ENCODE measurements around the gene INAFM1.

INAFM1 gene

GRCh38 chr19:47274071-47274890 lies at the start of gene INAFM1:
Gene INAFM1, plus strand, starts transcription at chr19:47274885. Its CDS starts 35 bp downstream, at chr19:47274920.
- DNase-seq (ENCODE audit: low spot score) (peak; percentile 84), FAIRE-seq (peak; percentile 4)

GRCh38 chr19:47225746-47226425 lies 48.8 kb upstream of the INAFM1 start:
- FAIRE-seq: no peak

DNA sequence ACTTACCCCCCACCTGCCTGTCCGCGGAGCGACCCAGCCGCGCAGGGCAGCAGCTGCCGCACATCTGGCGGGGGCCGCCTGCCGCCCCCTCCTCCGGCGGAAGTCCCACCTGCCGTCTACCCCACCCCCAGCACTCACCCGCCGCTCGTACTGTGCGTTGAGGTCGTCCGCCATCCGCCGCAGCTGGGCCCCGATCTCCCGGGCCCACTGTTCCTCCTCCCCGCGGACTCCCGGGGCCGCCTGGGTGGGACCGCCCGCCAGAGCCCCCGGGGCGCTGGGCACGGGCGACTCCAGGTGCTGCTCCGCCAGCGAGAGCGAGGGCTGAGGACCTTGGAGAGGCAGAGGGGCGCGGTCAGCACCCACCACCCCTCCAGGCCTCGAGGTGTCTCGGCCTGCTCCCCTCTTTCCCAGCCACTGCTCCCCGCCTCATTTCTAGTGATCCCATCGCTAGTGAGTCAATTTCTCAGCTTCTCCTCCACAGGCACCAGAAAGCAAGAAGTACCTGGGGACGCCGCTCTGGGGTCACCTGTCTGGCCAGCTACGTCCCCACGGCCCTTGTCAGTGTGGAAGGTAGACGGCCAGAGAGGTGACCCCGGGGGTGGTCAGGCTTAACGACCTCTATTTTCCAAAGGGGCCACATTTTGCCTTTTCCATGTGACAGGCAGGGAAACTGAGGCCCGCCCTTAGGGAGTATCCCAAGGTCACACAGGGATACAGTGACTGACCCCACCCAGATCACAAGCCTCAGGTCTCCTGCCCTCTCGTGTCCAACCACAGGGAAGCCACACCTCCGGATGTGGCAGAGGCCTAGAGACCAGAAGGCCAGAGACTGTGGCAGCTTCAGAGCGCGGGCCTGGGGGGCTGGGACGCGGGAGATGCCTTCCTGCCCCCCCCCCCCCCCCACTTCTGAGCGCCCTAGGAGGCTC lies 48.0 kb upstream of the INAFM1 start:
- FAIRE-seq: no peak

More at GRCh38 chr19:47225746-47226425, 48.8 kb upstream of the INAFM1 start:
- DNase-seq (ENCODE audit: low spot score): peak; percentile 70

DNA sequence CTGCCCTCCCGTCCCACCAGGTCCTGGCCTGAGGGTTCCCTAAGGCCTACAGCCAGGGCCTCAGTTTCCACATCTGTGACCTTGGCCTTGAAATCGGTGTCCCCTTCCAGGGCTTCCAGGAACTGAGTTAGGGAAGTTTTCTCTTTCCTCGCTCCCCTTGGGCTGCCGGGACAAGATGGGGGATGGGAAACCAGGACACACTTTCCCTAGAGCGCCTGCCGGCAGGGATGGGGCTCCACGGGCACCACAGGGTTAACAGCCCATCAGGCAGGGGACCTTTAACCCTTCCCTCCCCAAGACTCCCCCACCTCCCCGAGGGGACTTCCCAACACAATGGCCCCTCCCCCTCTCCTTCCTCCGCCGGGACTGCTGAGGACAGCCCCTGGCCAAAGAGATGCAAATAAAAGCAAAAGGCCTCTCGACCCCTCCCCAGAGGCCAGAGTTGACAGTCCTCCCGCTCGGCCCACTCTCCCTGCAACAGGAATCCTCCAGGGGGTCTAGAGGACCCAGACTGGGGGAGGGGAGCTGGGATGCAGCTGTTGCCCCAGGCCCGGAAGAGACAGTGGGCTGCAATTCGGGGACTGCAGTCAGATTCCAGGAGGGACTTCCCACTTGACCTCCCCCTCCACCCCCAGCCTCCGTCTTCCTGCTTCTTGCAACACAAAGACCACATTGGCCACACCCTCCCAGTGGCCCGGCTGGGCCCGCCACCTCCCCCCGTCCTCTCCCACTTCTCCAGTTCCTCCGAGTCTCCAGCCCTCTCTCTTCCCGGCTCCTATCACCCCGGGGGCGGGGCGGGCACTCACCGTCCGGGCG lies 47.1 kb upstream of the INAFM1 start:
- no peak for FAIRE-seq

More for the DNA sequence above, 48.0 kb upstream of the INAFM1 start:
- DNase-seq (ENCODE audit: low spot score): peak; percentile 82

DNA sequence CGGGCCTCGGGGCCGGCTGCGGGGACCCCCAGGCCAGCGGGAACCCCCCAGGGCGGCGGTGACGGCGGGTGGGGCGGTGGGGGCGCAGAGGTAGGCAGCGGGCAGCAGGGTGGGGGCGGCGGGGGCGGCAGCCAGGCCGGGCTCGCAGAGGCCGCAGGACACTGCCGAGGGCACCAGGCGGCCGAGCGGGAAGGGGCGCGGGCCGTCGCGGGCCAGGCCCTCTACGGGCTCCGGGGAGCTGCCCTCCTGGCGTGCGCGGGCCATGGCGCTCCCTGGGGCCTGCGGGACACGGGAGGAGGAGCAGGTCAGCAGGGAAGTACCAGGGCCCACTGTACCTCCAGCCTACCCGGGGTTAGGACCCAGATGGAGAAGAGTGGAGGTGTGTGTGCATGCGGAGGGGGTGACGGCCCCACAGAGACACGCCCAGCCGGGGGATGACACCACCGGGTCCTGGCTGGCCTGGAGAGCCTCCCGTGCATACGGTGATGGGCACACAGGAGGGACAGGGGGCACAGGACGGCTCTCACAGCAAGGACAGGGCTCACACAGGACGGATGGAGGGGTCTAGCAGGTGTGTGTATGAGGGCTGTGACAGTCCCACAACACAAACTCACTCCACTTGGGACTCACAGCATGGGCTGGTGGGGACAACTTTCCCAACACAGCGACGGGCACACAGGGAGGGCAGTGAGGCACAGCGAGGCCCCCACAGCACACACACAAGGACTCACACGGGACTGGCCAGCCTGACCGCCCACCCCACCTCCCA lies 46.3 kb upstream of the INAFM1 start:
- DNase-seq (ENCODE audit: low spot score) (peak; percentile 34), FAIRE-seq (no peak)

More for the DNA sequence above, 47.1 kb upstream of the INAFM1 start:
- DNase-seq (ENCODE audit: low spot score): peak; percentile 83

- DNase-seq (ENCODE audit: low spot score): no peak
- FAIRE-seq: no peak
These were observed 45.6 kb upstream of the INAFM1 start for GRCh38 chr19:47228937-47229675.

DNA sequence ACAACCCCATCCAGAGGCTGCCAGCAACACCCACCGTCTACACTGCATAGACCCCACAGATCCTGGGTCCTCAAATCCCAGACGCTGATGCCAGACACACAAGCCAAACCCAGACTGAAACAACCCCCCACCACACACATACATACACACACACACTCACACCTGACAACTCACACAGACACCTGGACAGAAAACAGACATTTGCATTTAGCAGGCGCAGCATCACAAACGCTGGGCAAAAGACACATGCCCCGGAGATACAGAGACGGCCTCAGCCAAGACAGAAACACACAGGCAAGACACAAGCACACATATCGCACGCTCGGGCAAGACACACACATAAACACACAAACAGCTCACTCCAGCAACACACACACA lies 45.0 kb upstream of the INAFM1 start:
- DNase-seq (ENCODE audit: low spot score): no peak

GRCh38 chr19:47230054-47230920 lies 44.4 kb upstream of the INAFM1 start:
- DNase-seq (ENCODE audit: low spot score) (no peak), FAIRE-seq (no peak)

More for the DNA sequence above, 45.0 kb upstream of the INAFM1 start:
- FAIRE-seq: no peak

GRCh38 chr19:47230921-47231214 lies 43.8 kb upstream of the INAFM1 start, which contains the start of gene BBC3:
Gene BBC3, minus strand, starts transcription at chr19:47231199. Its CDS starts 2,768 bp downstream, at chr19:47228431.
- FAIRE-seq (no peak), DNase-seq (ENCODE audit: low spot score) (no peak)

GRCh38 chr19:47231215-47232054 lies 43.2 kb upstream of the INAFM1 start:
- FAIRE-seq: no peak

DNA sequence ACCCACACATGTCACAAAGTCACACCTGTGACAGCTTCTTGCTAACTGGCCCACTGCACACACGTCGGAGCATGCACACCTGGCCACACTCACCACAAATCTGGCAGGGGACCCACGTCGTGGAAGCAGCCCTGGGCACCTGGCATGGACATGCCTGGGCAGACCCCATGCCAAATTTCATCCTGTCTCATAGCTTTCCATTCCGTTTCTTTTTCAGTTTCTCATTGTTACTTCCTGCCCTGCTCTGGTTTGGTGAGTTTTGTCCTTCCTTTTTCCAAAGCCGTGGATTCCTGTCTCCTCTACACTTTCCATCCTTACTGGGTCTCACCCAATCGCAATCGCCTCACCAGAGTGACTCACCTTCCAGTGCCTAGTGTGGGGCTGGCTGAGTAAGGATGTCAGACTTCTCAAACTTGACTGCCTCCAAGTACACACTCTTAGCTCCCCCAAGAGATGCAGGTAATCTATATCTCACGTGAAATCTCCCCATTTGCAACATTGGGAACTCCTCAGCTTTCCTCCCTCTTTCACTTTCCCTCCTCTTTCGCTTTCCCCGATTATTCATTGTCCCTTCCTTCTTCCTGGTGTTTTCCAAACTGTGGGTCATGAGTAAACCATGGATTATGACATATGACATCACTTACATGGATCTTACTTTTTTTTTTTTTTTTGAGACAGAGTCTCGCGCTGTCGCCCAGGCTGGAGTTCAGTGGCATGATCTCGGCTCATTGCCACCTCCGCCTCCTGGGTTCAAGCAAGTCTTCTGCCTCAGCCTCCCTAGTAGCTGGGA lies 42.1 kb upstream of the INAFM1 start:
- peak; percentile 56 for FAIRE-seq
- peak; percentile 78 for DNase-seq (ENCODE audit: low spot score)

More at GRCh38 chr19:47231215-47232054, 43.2 kb upstream of the INAFM1 start:
- DNase-seq (ENCODE audit: low spot score): peak; percentile 62

DNA sequence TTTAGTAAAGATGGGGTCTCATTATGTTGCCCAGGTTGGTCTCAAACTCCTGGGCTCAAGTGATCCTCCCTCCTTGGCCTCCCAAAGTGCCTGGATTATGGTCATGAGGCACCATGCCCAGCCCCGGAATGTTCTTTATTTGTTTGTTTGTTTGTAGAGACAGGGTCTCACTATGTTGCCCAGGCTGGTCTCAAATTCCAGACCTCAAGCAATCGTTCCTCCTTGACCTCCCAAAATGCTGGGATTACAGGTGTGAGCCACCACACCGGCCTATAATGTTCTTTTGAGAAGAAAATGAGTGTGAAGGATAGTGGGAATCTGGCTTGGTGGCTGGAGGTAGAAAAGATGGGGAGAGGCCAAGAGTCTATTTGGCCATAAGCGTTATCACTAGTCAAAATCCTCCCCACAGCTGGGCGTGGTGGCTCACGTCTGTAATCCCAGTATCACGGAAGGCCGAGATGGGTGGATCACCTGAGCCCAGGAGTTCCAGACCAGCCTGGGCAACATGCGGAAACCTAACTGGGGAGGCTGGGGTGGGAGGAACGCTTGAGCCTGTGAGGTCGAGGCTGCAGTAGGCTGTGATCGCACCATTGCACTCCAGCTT lies 38.5 kb upstream of the INAFM1 start:
- no peak for FAIRE-seq

GRCh38 chr19:47239152-47239551 lies 35.5 kb upstream of the INAFM1 start:
- no peak for FAIRE-seq
- DNase-seq (ENCODE audit: low spot score): no peak

More for the DNA sequence above, 38.5 kb upstream of the INAFM1 start:
- no peak for DNase-seq (ENCODE audit: low spot score)

DNA sequence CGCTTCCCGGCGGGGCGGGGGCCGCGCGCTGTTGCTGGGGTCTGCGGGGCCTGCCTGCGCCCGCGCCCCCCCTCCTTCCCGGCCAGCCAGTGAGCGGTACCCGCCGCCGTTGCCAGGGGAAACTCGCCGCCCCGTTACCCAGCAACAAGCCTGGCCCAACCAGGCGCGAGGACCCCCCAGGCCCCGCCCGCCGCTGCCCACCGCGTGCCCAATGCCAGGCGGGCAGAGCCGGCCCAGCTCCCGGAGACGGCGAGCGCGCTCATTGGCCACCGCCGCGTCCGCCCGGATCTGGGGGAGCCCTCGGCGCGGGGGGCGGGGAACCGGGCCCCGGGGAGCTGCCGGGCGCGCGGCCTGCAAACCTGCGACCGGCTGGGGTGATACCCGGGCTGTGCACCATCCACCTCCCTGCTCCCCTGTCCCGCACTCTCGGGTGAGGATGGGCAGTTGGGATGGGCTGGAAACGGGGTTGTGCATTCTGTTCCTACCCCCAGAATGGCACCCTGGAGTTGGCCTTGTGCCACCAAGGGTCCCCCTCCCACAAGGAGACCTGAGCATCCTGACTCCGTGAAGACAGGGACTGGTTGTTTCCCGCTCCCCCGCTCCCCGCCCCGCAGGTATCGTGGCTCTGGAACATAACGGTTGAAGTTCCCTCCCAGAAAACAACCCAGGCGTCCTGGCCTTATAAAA lies 34.9 kb upstream of the INAFM1 start:
- no peak for DNase-seq (ENCODE audit: low spot score)
- no peak for FAIRE-seq

DNA sequence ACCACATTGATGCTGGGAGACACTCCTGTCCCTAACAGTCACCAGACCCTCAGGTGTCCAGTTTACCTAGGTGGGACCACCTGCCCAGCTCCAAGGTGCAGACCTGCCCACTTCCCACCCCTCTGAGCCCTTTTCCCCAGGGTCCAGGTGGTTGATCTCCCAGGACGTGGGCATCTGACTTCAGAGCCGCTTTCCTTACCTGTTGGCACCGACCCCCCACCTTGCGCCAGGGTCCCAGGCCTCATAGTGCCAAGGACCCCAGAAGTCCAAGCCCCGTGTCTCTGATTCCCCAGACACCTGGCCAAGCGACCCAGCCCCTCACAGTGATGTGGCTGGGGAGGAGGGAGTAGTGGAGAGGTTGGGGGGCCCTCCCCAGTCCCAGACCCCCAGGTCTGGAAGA lies 34.1 kb upstream of the INAFM1 start:
- DNase-seq (ENCODE audit: low spot score) (no peak), FAIRE-seq (no peak)
